Measurements from ENCODE around the gene IL15RA. TPM values are rescaled to one million over a fixed set of nuclear protein-coding genes. Genes with fewer than 3 reads are reported as not detected.

The IL15RA gene
- total and polyA plus RNA-seq, 2 of the 8 experiments (the other 6 are each of a cell fraction or from before 2014, with no cell fraction given) = 1.3 to 1.4 TPM

DNA sequence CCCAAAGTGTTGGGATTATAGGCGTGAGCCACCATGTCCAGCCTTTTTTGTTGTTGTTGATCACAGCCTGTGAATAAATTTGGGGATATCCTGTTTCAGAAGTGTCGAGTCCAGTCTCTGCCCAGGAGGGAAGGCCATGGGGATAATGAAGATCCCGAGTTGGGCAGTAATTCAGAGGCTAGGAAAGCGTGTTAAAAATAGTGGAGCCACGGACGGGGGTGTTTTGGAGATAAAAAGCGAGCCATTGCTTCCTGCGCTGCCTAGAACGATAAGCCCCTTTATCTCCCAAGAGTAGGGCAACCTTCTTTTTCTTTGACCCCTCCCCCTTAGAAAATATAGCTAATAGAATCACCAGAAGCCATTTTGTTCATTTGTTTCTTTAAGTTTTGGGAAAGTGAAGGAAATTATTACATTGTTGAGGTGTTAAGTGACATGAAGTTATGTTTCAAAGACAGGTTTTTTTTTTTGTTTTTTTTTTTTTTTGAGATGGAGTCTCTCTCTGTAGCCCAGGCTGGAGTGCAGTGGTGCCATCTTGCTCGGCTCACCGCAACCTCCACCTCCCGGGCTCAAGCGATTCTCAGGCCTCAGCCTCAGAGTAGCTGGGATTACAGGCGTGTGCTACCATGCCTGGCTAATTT, 43.3 kb downstream of the IL15RA start:
- Histone ChIP-seq H3K4me2 (ENCODE audit: insufficient read depth in 1 of 2, low read depth in 2 of 2, low read length in 2 of 2) (no peak overlapping the region), H4K8ac (ENCODE audit: extremely low read depth, insufficient read depth, low read length) (no peak overlapping the region), H3K36me3 (ENCODE audit: control insufficient read depth in 2 of 4, insufficient read depth in 4 of 4, low read length in 3 of 4) (peaks cover 8 to 53% (median 29%) of the 10 kb centered on the region in 4 experiments), H2BK120ac (replicated peaks; ENCODE audit: low read depth, low read length) (no peak overlapping the region), H2BK12ac (ENCODE audit: low read depth, low read length) (no peak overlapping the region), H4K5ac (ENCODE audit: insufficient read length, low read depth, low read length) (no peak overlapping the region), H3K4me3 (ENCODE audit: extremely low read depth in 1 of 4, insufficient read depth in 2 of 4, low read depth in 3 of 4, low read length in 4 of 4) (no peak overlapping the region), H3K23me2 (ENCODE audit: low read depth, low read length) (no peaks in the 10 kb centered on the region), H3K4me1 (replicated peaks in 1 of 4; ENCODE audit: control insufficient read depth in 3 of 4, insufficient read depth in 4 of 4, low read length in 3 of 4) (no peaks in the 10 kb centered on the region), H3K4ac (replicated peaks; ENCODE audit: insufficient read length, low read depth, low read length) (no peak overlapping the region), H2BK20ac (ENCODE audit: low read length) (no peak overlapping the region), H3K9ac (replicated peaks in 1 of 4; ENCODE audit: extremely low read depth in 1 of 4, low read depth in 3 of 4, low read length in 3 of 4) (no peak overlapping the region), H3K14ac (ENCODE audit: insufficient read length) (no peak overlapping the region), H3K79me1 (ENCODE audit: low read depth, low read length) (no peaks in the 10 kb centered on the region), H2AFZ (ENCODE audit: low read length) (no peak overlapping the region), H2BK5ac (ENCODE audit: low read depth, low read length) (no peak overlapping the region), H3K23ac (ENCODE audit: insufficient read length) (no peak overlapping the region), H4K91ac (replicated peaks; ENCODE audit: insufficient read length, low read length) (no peak overlapping the region), H3K9me3 (ENCODE audit: insufficient read depth in 2 of 2, low read depth in 1 of 2, low read length in 1 of 2) (no peaks in the 10 kb centered on the region), H2BK15ac (ENCODE audit: low read length) (no peak overlapping the region), H3K27me3 (replicated peaks in 1 of 4; ENCODE audit: control insufficient read depth in 3 of 4, extremely low read depth in 1 of 4, insufficient read depth in 3 of 4, low read length in 3 of 4) (no peaks in the 10 kb centered on the region), H3K18ac (ENCODE audit: extremely low read depth, low read length) (no peak overlapping the region), H3K79me2 (ENCODE audit: control insufficient read depth in 1 of 2, insufficient read depth in 2 of 2, low read length in 2 of 2) (no peaks in the 10 kb centered on the region), H2AK5ac (ENCODE audit: low read depth, low read length) (no peak overlapping the region), H4K20me1 (replicated peaks in 1 of 2; ENCODE audit: control insufficient read depth in 1 of 2, insufficient read depth in 2 of 2, low read length in 2 of 2) (peaks cover 3 to 7% of the 10 kb centered on the region in 2 experiments), H3K56ac (replicated peaks; ENCODE audit: insufficient read length, low read depth, low read length) (no peak overlapping the region), H3K27ac (ENCODE audit: low read depth, low read length) (no peak overlapping the region)
- FAIRE-seq (no peak), DNase-seq (ENCODE audit: low read depth in 1 of 2, low spot score in 2 of 2) (no peak)
- TF ChIP-seq CHD1 (IDR thresholded peaks at IDR 0.05; ENCODE audit: low read depth, low read length) = no peak
- TF ChIP-seq, protein P1, sequence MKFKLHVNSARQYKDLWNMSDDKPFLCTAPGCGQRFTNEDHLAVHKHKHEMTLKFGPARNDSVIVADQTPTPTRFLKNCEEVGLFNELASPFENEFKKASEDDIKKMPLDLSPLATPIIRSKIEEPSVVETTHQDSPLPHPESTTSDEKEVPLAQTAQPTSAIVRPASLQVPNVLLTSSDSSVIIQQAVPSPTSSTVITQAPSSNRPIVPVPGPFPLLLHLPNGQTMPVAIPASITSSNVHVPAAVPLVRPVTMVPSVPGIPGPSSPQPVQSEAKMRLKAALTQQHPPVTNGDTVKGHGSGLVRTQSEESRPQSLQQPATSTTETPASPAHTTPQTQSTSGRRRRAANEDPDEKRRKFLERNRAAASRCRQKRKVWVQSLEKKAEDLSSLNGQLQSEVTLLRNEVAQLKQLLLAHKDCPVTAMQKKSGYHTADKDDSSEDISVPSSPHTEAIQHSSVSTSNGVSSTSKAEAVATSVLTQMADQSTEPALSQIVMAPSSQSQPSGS (IDR thresholded peaks at IDR 0.05; ENCODE audit: low read length) = no peak
- no peak for TF ChIP-seq NRF1 (IDR thresholded peaks at IDR 0.05; ENCODE audit: low read depth, low read length)
- TF ChIP-seq TEAD4 (IDR thresholded peaks at IDR 0.05; ENCODE audit: low read depth, low read length) = no peak
- no peak for TF ChIP-seq FOSL1 (IDR thresholded peaks at IDR 0.05; ENCODE audit: insufficient read depth, low read depth, low read length)
- TF ChIP-seq NANOG (IDR thresholded peaks at IDR 0.05; ENCODE audit: insufficient read depth, low read depth, low read length, poor library complexity, severe bottlenecking) = no peak
- WGBS, 2 experiments (ENCODE audit: extremely low coverage in 1 of 2, insufficient coverage in 1 of 2, insufficient read length in 1 of 2, insufficient replicate concordance in 2 of 2, low coverage in 1 of 2, low lambda C conversion rate in 2 of 2, missing lambda C conversion rate in 1 of 2) = 92% methylated on average over 14 of the region's 14 CpGs; no CpG with 5 or more reads in 1 of the 2 experiments
- ChIA-PET POLR2A (ENCODE audit: partially characterized antibody) (no interaction called here), CTCF (ENCODE audit: partially characterized antibody) (interaction anchor here (1.3 kb wide), 1 partner anchor 80 kb away, joined by 3 read pairs; no protein-coding TSS in a partner anchor)
